Smooth muscle cell (in vitro differentiated cells): Measurements from ENCODE around the gene GTF2IRD1. TPM values are rescaled to one million over a fixed set of nuclear protein-coding genes. Genes with fewer than 3 reads are reported as not detected.

Experiments
- DNase-seq: peaks from one replicate; lab custom pipeline; 2025; ENCODE audit not compliant: unreplicated experiment; lab: John Stamatoyannopoulos, UW
- H2AFZ ChIP-seq: fragments of 200-600 bp; sonication (generic); 2 replicates; pipeline ENCODE4 v1.6.0; 2016; ENCODE audit warnings: antibody characterized with exemption, low read depth, mild to moderate bottlenecking
- H3F3A ChIP-seq: fragments of 200-600 bp; sonication (generic); 2 replicates; pipeline ENCODE4 v1.6.0; 2017; ENCODE audit warnings: antibody characterized with exemption, low read depth
- H3K27ac ChIP-seq: fragments of 200-600 bp; sonication (generic); 2 replicates; pipeline ENCODE4 v1.5.1; 2016; ENCODE audit warnings: low read depth, mild to moderate bottlenecking
- H3K27me3 ChIP-seq: fragments of 200-600 bp; sonication (generic); 2 replicates; pipeline ENCODE4 v1.6.1; 2016; ENCODE audit warnings: low read depth, mild to moderate bottlenecking
- H3K36me3 ChIP-seq: fragments of 200-600 bp; sonication (generic); 2 replicates; pipeline ENCODE4 v1.5.1; 2016; ENCODE audit warnings: low read depth
- H3K4me1 ChIP-seq: fragments of 200-600 bp; sonication (generic); 2 replicates; pipeline ENCODE4 v1.5.1; 2016; ENCODE audit warnings: low read depth
- H3K4me2 ChIP-seq: fragments of 200-600 bp; sonication (generic); 2 replicates; pipeline ENCODE4 v1.6.0; 2016; ENCODE audit warnings: mild to moderate bottlenecking
- H3K4me3 ChIP-seq: fragments of 200-600 bp; sonication (generic); 2 replicates; pipeline ENCODE4 v1.5.1; 2016; ENCODE audit warnings: mild to moderate bottlenecking
- H3K79me2 ChIP-seq: fragments of 200-600 bp; sonication (generic); 2 replicates; pipeline ENCODE4 v1.6.0; 2016; ENCODE audit warnings: low read depth, mild to moderate bottlenecking
- H3K9ac ChIP-seq: fragments of 200-600 bp; sonication (generic); 2 replicates; pipeline ENCODE4 v1.6.0; 2016; ENCODE audit warnings: low read depth
- H3K9me3 ChIP-seq: fragments of 200-600 bp; sonication (generic); replicated peaks from 2 replicates; pipeline ENCODE4 v1.5.1; 2016; ENCODE audit warnings: low read depth
- H4K20me1 ChIP-seq: fragments of 200-600 bp; sonication (generic); 2 replicates; pipeline ENCODE4 v1.6.0; 2016; ENCODE audit warnings: low read depth
- WGBS: methylation state at CpG from one replicate; pipeline ENCODE4 v1.1.7; 2016; ENCODE audit warnings: low lambda C conversion rate; 5-methylcytosine and 5-hydroxymethylcytosine counted together
- polyA plus RNA-seq: library from polyadenylated mRNA; unstranded; fragments of >200 nt; fragmentation: Nextera tagmentation; extraction: Ambion mirVana; gene quantifications from 2 replicates; pipeline ENCODE4 v1.2.1, GENCODE V29; 2016
- total RNA-seq: library from RNA; depleted of rRNA; stranded (reverse); fragments of >200 nt; gene quantifications from 2 replicates; pipeline ENCODE4 v1.2.3, GENCODE V29; 2014
- TF ChIP-seq, protein P1 (sequence below): fragments of 200-600 bp; sonication (generic); IDR thresholded peaks from 2 replicates; pipeline ENCODE4 v1.5.1; 2017; ENCODE audit warnings: borderline replicate concordance, mild to moderate bottlenecking, antibody characterized with exemption; ENCODE audit not compliant: insufficient read depth, poor library complexity, severe bottlenecking

Gene GTF2IRD1
- total and polyA plus RNA-seq, 2 experiments from 2014 or later = 20.0 to 41.5 TPM

DNA sequence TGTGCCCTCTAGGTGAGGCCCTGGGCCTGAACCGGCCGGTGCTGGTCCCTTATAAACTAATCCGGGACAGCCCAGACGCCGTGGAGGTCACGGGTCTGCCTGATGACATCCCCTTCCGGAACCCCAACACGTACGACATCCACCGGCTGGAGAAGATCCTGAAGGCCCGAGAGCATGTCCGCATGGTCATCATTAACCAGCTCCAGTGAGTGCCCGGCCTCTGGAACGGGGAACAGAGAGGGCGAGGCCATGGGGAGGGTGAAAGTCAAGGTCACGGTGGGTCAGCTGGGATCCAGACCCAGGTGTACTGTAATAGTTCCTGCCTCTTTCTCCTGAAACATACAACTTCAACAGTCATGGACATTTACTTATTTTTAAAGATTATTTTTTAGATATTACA lies 137.1 kb downstream of the GTF2IRD1 start:
- Histone ChIP-seq H3K4me3 (no peak overlapping the region), H3K9me3 (no peaks in the 10 kb centered on the region), H4K20me1 (no peaks in the 10 kb centered on the region), H2AFZ (no peak overlapping the region), H3K9ac (no peak overlapping the region), H3F3A (peaks cover 11% of the 10 kb centered on the region), H3K4me1 (peaks cover 6% of the 10 kb centered on the region), H3K4me2 (no peak overlapping the region), H3K27me3 (no peaks in the 10 kb centered on the region), H3K27ac (no peak overlapping the region), H3K79me2 (no peaks in the 10 kb centered on the region), H3K36me3 (peaks cover 7% of the 10 kb centered on the region)
- WGBS = 97% methylated on average over 16 of the region's 16 CpGs
- TF ChIP-seq, protein P1, sequence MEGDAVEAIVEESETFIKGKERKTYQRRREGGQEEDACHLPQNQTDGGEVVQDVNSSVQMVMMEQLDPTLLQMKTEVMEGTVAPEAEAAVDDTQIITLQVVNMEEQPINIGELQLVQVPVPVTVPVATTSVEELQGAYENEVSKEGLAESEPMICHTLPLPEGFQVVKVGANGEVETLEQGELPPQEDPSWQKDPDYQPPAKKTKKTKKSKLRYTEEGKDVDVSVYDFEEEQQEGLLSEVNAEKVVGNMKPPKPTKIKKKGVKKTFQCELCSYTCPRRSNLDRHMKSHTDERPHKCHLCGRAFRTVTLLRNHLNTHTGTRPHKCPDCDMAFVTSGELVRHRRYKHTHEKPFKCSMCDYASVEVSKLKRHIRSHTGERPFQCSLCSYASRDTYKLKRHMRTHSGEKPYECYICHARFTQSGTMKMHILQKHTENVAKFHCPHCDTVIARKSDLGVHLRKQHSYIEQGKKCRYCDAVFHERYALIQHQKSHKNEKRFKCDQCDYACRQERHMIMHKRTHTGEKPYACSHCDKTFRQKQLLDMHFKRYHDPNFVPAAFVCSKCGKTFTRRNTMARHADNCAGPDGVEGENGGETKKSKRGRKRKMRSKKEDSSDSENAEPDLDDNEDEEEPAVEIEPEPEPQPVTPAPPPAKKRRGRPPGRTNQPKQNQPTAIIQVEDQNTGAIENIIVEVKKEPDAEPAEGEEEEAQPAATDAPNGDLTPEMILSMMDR = no peak
- DNase-seq = no peak

DNA sequence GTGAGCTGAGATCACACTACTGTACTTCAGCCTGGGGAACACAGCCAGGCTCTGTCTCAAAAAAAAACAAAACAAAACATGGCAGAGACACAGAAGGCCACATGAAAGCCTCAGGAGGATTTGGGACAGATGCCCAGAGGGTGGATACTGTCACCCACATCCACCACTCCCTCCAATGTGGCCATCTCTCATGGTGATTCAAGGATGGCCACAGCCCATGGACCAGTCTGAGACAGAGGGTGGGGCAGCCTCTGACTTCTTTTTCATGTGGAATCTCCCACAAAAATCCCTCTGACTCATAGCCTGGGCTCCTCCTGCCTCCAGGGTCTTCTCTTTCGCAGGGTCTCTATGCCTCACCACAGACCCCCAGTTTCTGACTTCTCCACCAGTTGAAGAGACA lies 144.9 kb downstream of the GTF2IRD1 start:
- H3K4me2 ChIP-seq = no peak overlapping the region
- no peak overlapping the region for H2AFZ ChIP-seq
- no peak overlapping the region for H3K27ac ChIP-seq
- peaks cover 4% of the 10 kb centered on the region for H3K36me3 ChIP-seq
- 64% methylated on average over 1 of the region's 1 CpG for WGBS
- no peaks in the 10 kb centered on the region for H3K9me3 ChIP-seq
- no peak overlapping the region for H3K9ac ChIP-seq
- no peaks in the 10 kb centered on the region for H3K4me1 ChIP-seq
- no peak for DNase-seq
- TF ChIP-seq, protein P1 = no peak
- no peak overlapping the region for H3K4me3 ChIP-seq
- no peaks in the 10 kb centered on the region for H4K20me1 ChIP-seq
- no peaks in the 10 kb centered on the region for H3K27me3 ChIP-seq
- no peaks in the 10 kb centered on the region for H3K79me2 ChIP-seq
- H3F3A ChIP-seq = no peaks in the 10 kb centered on the region

DNA sequence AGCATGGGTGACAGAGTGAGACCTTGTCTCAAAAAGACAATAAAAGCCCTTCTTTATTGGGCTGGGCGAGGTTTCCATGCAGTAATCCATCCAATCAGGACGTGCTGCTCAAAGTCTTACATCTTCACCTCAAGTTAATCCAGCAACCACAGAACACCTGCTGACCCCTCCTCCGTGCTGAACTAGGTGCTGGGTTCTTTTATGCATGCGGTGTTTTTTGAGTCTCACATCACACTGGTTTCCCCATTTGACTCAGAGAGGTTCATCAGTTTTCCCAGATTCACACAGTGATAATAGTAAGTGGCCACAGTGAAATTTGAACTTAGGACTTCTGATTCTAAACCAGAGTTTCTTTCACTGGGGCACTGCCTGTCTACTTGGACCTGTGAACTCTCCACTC lies 145.5 kb downstream of the GTF2IRD1 start:
- WGBS = 96% methylated on average over 4 of the region's 4 CpGs
- no peaks in the 10 kb centered on the region for H3K9me3 ChIP-seq
- H3K4me3 ChIP-seq = no peak overlapping the region
- DNase-seq = no peak
- H4K20me1 ChIP-seq = no peaks in the 10 kb centered on the region
- no peak overlapping the region for H3K4me2 ChIP-seq
- H3K79me2 ChIP-seq = no peaks in the 10 kb centered on the region
- H3K9ac ChIP-seq = no peak overlapping the region
- no peaks in the 10 kb centered on the region for H3F3A ChIP-seq
- no peak overlapping the region for H2AFZ ChIP-seq
- TF ChIP-seq, protein P1 = no peak
- H3K4me1 ChIP-seq = no peaks in the 10 kb centered on the region
- peaks cover 4% of the 10 kb centered on the region for H3K36me3 ChIP-seq
- H3K27me3 ChIP-seq = no peaks in the 10 kb centered on the region
- no peak overlapping the region for H3K27ac ChIP-seq

DNA sequence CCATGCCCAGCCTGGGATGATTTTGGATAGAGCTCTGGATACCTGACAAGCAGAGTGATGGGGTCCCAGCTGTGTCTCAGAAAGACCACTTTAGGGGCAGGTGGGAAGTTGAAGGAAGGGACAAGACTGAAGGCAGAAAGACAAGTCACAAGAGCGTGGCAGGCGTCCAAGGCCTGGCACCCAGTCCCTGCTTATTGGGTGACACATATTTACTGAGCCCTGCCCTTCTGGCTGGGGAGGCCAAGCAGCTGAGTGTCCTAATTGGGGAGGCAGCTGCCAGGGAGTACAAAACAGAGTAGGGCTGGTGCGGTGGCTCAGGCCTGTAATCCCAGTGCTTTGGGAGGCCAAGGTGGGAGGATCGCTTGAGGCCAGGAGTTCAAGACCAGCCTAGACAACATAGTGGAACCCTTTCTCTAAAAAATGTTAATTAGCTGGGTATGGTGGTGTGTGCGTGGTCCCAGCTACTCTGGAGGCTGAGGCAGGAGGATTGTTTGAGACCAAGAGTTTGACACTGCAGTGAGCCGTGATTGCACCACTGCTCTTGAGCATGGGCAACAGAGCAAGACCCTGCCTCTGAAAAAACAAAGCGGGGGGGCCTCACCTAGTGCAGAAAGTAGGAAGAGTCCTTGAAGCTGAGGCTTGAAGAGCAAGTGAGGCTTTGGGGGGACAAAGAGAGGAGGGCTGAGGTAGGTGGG lies 150.8 kb downstream of the GTF2IRD1 start:
- TF ChIP-seq, protein P1 = no peak
- H3K9ac ChIP-seq = no peak overlapping the region
- no peaks in the 10 kb centered on the region for H3K79me2 ChIP-seq
- H3K27me3 ChIP-seq = no peaks in the 10 kb centered on the region
- no peak overlapping the region for H3K4me3 ChIP-seq
- no peak overlapping the region for H3K4me2 ChIP-seq
- no peak overlapping the region for H2AFZ ChIP-seq
- H3K27ac ChIP-seq = no peak overlapping the region
- no peaks in the 10 kb centered on the region for H4K20me1 ChIP-seq
- no peaks in the 10 kb centered on the region for H3K36me3 ChIP-seq
- no peak for DNase-seq
- WGBS = 97% methylated on average over 7 of the region's 7 CpGs
- H3K9me3 ChIP-seq = no peaks in the 10 kb centered on the region
- peaks cover 3% of the 10 kb centered on the region for H3F3A ChIP-seq
- peaks cover 10% of the 10 kb centered on the region for H3K4me1 ChIP-seq
